Urinary bladder (tissue), 4 donors: ENCODE results near the gene UTS2R. TPM values are rescaled to one million over a fixed set of nuclear protein-coding genes. Genes with fewer than 3 reads are reported as not detected.

Experiments used
- DNase-seq: peaks from one replicate; pipeline ENCODE4 v3.0.0-alpha.2; 2015; ENCODE audit errors: extremely low spot score
- H3K27ac ChIP-seq: one replicate; pipeline ENCODE4 v1.5.1; 2013; ENCODE audit warnings: low read depth, mild to moderate bottlenecking, moderate library complexity
- H3K36me3 ChIP-seq: one replicate; pipeline ENCODE4 v1.6.1; 2013; ENCODE audit warnings: mild to moderate bottlenecking, moderate library complexity; ENCODE audit not compliant: insufficient read depth
- H3K4me1 ChIP-seq: one replicate; pipeline ENCODE4 v1.6.1; 2013; ENCODE audit warnings: mild to moderate bottlenecking, moderate library complexity; ENCODE audit not compliant: insufficient read depth
- H3K4me3 ChIP-seq: one replicate; pipeline ENCODE4 v1.5.1; 2013; ENCODE audit warnings: low read depth, low read length
- WGBS: extraction: QIAGEN DNeasy Blood & Tissue Kit; methylation state at CpG from one replicate; pipeline ENCODE4 v1.1.7; 2013; 5-methylcytosine and 5-hydroxymethylcytosine counted together
- polyA plus RNA-seq: library from polyadenylated mRNA; stranded (reverse); fragments of 200-250 nt; gene quantifications from one replicate; pipeline ENCODE4 v1.2.3, GENCODE V29; 2013
- small RNA-seq: library from RNA; depleted of rRNA; stranded (forward); fragments of <200 nt; gene quantifications from one replicate; pipeline ENCODE3, GENCODE V24; 2014
- total RNA-seq: library from RNA; depleted of rRNA; stranded (reverse); fragments of >200 nt; gene quantifications from one replicate; pipeline ENCODE4 v1.2.3, GENCODE V29; 2014
- donor health status: healthy with polysubstance abuse.
- donor health status: healthy.

Gene UTS2R
- total and polyA plus RNA-seq, 2 donors, result not detected

DNA sequence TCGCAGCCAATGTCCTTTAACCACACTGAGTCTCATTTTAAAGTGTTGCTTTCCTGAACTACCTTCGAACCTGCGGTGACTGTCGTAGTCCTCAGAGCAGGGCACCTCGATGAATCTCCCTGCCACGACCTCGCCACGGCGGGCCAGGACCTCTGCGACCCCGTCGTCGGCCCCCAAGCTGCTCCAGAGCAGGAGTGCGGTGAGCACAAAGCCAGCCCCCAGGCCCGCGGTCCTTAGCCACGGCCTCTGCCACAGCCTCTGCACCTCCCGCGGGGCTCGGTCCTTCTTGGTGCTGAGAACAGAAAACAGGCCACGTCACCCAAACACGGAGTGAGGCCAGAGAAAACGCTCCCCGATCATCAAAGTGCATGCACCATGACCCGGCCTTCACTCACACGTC lies 43.8 kb downstream of the UTS2R start:
- Histone ChIP-seq H3K4me3 (no peak overlapping the region), H3K27ac (no peak overlapping the region), H3K36me3 (no peaks in the 10 kb centered on the region), H3K4me1 (no peaks in the 10 kb centered on the region)
- no peak for DNase-seq
- 89% methylated on average over 26 of the region's 26 CpGs for WGBS

DNA sequence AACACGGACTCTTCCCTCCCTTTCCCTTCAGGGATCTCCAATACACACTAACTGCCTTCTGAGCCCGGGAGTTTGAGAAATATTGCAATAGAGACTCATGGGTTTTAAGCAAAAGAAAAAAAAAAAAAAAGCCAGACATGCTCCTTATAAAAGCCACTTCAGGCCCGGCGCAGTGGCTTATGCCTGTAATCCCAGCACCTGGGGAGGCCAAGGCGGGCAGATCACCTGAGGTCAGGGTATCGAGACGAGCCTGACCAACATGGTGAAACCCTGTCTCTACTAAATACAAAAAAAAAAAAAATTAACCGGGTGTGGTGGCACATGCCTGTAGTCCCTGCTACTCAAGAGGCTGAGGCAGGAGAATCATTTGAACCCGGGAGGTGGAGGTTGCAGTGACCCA lies 44.2 kb downstream of the UTS2R start:
- H3K36me3 ChIP-seq, result no peaks in the 10 kb centered on the region
- no peak for DNase-seq
- WGBS, result 90% methylated on average over 9 of the region's 9 CpGs
- no peaks in the 10 kb centered on the region for H3K4me1 ChIP-seq
- no peak overlapping the region for H3K4me3 ChIP-seq
- H3K27ac ChIP-seq, result no peak overlapping the region

DNA sequence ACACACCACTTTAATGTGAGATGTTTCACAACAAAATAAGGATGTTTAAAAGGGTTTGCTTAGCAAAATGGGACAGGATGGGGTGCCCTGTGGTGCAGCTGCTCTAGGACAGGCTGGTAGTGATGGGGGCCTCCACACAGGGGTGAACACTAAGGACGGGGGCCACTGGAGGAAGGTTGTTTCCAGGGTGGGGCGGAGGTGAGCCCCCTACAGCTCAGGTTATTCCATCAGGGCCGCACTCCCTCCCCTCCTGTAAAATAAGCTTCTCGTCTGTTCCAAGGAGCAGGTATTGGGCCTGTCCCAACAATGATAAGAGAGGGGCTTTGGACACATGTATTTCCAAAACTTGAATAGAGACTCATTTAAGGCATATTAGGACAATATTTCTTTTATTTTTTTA lies 44.7 kb downstream of the UTS2R start:
- Histone ChIP-seq H3K4me3 (no peak overlapping the region), H3K4me1 (no peaks in the 10 kb centered on the region), H3K27ac (no peak overlapping the region), H3K36me3 (no peaks in the 10 kb centered on the region)
- 95% methylated on average over 4 of the region's 4 CpGs for WGBS
- DNase-seq, result no peak

DNA sequence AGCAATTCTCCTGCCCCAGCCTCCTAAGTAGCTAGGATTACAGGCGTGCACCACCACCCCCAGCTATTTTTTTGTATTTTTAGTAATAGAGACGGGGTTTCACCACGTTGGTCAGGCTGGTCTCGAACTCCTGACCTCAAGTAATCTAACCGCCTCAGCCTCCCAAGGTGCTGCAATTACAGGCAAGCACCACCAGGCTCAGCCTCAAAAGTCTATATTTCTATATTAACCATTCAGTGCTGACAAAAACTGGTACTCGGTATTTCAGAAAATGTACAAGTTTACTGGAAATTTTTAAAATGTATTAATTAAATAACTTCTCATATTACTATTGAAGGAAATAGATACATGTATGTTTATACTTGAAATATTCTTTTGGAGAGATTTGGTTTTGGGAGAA lies 45.2 kb downstream of the UTS2R start:
- Histone ChIP-seq H3K4me1 (no peaks in the 10 kb centered on the region), H3K27ac (no peak overlapping the region), H3K36me3 (no peaks in the 10 kb centered on the region), H3K4me3 (no peak overlapping the region)
- 90% methylated on average over 6 of the region's 6 CpGs for WGBS
- no peak for DNase-seq

DNA sequence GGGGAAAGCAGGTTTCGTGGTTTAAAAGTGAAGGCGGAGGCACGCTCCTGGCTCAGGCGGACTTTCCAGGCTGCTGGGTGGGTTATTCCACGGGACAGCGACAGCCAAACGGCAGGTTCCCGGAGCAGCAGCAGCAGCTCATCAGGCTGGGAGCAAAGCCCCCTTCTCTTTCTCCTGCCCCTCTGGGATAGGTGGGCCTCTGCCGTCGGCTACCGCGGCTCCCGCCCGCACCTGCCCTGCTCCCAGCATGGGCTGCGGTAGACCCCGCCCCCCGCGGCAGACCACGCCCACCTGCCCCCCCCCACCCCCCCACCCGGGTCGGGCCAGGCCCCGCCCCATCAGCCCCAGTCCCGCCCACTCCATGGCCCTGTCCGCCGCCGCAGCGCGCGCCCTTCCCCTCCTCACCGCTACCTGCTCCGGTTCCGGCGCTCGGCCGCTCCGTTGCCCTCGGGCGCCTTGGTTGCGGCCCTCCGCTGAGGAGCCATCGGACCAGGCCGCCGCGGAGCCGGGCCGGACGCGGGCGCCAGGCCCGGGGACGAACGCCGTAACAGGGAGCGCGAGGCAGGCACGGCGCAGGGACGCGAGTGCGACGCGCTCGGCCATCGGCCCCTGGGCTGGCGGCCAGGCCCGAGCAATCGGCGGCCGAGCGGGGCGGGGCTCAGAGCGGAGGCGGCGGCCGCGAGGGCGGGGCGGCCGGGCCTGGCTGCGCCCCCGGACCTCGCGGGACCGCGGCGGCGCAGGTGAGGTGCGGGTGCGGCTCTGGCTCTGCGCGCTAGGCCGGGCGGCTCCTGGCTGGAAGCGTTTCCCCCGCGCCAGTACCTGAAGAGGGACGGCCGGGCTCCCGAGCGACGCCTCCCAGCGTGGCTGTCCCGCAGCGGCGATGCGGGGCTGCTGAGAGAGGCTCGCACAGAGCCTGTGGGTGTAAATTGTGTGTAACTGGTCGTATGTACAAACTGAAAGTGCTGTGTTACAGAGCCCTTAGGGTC lies 46.7 kb downstream of the UTS2R start, which contains the start of the genes HEXD and OGFOD3:
TSS of gene HEXD (plus strand) at position 347 of the 986 bp plus-strand sequence. CDS start 1,453 bp downstream, outside the sequence.
TSS of gene OGFOD3 (minus strand) at position 586 of the 986 bp plus-strand sequence. CDS start at position 485, 101 bp downstream.
- Histone ChIP-seq H3K27ac (peak within 1 kb of the TSS; percentile 97), H3K4me3 (peak within 1 kb of the TSS; percentile 76), H3K36me3 (no peaks in the 10 kb centered on the region), H3K4me1 (no peaks in the 10 kb centered on the region)
- no peak for DNase-seq
- WGBS, result under 1% methylated on average over 107 of the region's 108 CpGs

DNA sequence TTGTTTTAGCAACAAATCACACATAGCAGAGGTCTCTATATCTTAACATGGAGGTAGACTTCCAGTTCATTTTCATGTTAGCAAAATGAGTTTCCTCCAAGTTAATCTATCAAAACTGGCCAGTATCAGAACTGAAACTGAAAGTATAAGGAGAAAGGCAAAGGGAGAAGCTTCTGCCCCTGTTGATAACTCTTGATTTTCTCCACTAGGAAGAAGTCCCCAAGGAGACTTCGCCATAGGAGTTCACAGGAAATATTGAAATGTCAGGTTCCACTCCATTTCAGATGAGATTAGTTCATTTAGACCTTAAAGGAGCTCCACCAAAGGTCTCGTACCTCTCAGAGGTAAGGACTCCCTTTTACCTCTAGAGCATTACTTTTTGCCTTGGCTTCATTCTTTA lies 48.0 kb downstream of the UTS2R start:
- Histone ChIP-seq H3K4me3 (no peak overlapping the region), H3K4me1 (no peaks in the 10 kb centered on the region), H3K36me3 (no peaks in the 10 kb centered on the region), H3K27ac (no peak overlapping the region)
- 92% methylated on average over 2 of the region's 2 CpGs for WGBS
- no peak for DNase-seq

DNA sequence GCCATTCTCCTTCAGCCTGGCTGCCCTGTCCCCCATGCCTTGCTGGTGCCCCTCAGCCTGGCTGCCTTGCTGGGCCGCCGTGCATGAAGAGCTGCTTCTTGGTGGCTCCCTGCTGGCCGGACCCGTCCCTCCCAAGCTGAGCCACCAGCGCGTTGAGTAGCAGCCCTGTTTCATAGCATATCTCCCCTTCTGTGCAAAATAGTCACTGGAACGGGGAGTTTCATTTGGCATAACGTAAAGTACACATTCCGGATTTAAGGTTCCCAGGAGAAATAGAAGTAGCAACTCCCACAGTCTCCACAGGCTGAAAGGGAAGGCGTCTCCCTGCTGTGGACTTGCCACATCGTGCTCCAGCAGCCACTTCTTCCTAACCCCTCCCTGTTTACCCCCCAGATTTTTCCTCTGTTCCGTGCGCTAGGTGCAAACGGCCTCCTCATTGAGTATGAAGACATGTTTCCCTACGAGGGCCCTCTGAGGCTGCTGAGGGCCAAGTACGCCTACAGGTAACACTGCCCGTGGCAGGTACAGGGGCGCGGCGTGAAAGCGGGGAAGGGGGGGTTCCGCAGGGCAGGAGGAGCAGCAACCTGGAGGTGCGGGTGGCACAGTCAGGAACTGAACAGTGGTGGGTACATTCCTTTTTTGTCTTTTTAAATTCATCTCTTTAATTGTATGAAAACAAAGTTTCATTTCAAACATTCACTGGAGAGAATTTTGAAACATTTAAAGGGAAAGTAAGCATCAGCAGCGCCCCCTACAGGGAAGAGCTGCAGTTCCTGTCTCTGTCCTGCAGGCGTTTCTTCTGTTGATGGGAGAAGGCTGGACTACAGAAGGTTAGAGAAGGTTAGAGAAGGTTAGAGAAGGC lies 52.7 kb downstream of the UTS2R start:
- Histone ChIP-seq H3K36me3 (no peaks in the 10 kb centered on the region), H3K27ac (no peak overlapping the region), H3K4me1 (no peaks in the 10 kb centered on the region), H3K4me3 (no peak overlapping the region)
- no peak for DNase-seq
- WGBS, result 81% methylated on average over 25 of the region's 25 CpGs

DNA sequence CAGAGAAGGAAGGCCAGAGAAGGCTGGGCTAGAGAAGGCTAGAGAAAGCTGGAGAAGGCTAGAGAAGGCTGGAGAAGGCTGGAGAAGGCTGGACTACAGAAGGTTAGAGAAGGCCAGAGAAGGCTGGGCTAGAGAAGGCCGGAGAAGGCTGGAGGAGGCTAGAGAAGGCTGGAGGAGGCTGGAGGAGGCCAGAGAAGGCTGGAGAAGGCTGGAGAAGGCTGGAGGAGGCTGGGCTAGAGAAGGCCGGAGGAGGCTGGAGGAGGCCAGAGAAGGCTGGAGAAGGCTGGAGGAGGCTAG lies 53.2 kb downstream of the UTS2R start:
- Histone ChIP-seq H3K4me1 (no peaks in the 10 kb centered on the region), H3K4me3 (no peak overlapping the region), H3K27ac (no peak overlapping the region), H3K36me3 (no peaks in the 10 kb centered on the region)
- DNase-seq, result no peak
- WGBS, result 96% methylated on average over 2 of the region's 2 CpGs

Small RNAs within 50 kb of the gene (small RNA-seq; reads per million reads assigned to genes)
- not detected for gene RF00019

Other genes with a start within 250 kb of the UTS2R start
- 25.9 TPM for gene CCDC57, start 158.9 kb upstream of the UTS2R start, total RNA-seq
- 23.7 TPM for gene CCDC57, start 158.9 kb upstream of the UTS2R start, polyA plus RNA-seq
- 29.9 TPM for gene SLC16A3, start 142.7 kb upstream of the UTS2R start, total RNA-seq
- 65.5 TPM for gene SLC16A3, start 142.7 kb upstream of the UTS2R start, polyA plus RNA-seq
- gene CSNK1D, start 98.1 kb upstream of the UTS2R start, total RNA-seq, result 41.7 TPM
- 122 TPM for gene CSNK1D, start 98.1 kb upstream of the UTS2R start, polyA plus RNA-seq
- 0.69 TPM for gene CD7, start 54.2 kb upstream of the UTS2R start, total RNA-seq
- gene CD7, start 54.2 kb upstream of the UTS2R start, polyA plus RNA-seq, result 3.7 TPM
- gene SECTM1, start 38.0 kb upstream of the UTS2R start, total RNA-seq, result 15.9 TPM
- 19.2 TPM for gene SECTM1, start 38.0 kb upstream of the UTS2R start, polyA plus RNA-seq
- not detected for gene TEX19, start 12.5 kb upstream of the UTS2R start, total RNA-seq
- not detected for gene TEX19, start 12.5 kb upstream of the UTS2R start, polyA plus RNA-seq
- 13.8 TPM for gene HEXD, start 46.6 kb downstream of the UTS2R start, total RNA-seq
- gene HEXD, start 46.6 kb downstream of the UTS2R start, polyA plus RNA-seq, result 40.5 TPM
- gene OGFOD3, start 46.8 kb downstream of the UTS2R start, total RNA-seq, result 10.0 TPM
- gene OGFOD3, start 46.8 kb downstream of the UTS2R start, polyA plus RNA-seq, result 31.5 TPM
- 27.2 TPM for gene CYBC1, start 79.0 kb downstream of the UTS2R start, total RNA-seq
- 85.3 TPM for gene CYBC1, start 79.0 kb downstream of the UTS2R start, polyA plus RNA-seq
- 32.4 TPM for gene NARF, start 87.0 kb downstream of the UTS2R start, total RNA-seq
- gene NARF, start 87.0 kb downstream of the UTS2R start, polyA plus RNA-seq, result 64.2 TPM
- gene FOXK2, start 148.0 kb downstream of the UTS2R start, total RNA-seq, result 19.9 TPM
- gene FOXK2, start 148.0 kb downstream of the UTS2R start, polyA plus RNA-seq, result 24.0 TPM